ENCODE measurements around the gene RMP24.

The RMP24 gene

DNA sequence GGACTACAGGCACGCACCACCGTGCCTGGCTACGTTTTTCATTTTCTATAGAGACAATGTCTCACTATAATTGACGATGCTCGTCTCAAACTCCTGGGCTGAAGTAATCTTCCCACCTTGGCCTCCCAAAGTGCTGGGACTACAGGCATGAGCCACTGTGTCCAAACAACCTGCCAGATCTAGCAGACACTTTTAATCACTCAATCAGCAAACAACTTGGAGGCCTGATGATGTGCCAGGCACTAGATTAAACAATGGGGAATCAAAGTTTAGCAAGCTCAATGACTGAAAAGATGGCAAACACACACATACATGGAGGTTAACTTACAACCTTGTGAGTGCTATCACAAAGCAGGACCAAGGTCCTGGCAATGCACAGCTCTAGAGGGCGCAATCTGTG is 29.8 kb upstream of the RMP24 start:
- no peak overlapping the region for H3K4me3 ChIP-seq (ENCODE audit: low read depth, low read length)
- TF ChIP-seq, protein P1, sequence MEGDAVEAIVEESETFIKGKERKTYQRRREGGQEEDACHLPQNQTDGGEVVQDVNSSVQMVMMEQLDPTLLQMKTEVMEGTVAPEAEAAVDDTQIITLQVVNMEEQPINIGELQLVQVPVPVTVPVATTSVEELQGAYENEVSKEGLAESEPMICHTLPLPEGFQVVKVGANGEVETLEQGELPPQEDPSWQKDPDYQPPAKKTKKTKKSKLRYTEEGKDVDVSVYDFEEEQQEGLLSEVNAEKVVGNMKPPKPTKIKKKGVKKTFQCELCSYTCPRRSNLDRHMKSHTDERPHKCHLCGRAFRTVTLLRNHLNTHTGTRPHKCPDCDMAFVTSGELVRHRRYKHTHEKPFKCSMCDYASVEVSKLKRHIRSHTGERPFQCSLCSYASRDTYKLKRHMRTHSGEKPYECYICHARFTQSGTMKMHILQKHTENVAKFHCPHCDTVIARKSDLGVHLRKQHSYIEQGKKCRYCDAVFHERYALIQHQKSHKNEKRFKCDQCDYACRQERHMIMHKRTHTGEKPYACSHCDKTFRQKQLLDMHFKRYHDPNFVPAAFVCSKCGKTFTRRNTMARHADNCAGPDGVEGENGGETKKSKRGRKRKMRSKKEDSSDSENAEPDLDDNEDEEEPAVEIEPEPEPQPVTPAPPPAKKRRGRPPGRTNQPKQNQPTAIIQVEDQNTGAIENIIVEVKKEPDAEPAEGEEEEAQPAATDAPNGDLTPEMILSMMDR (conservative IDR thresholded peaks at IDR 0.05; ENCODE audit: low read depth, low read length): no peak
- DNase-seq (ENCODE audit: low read depth): no peak

DNA sequence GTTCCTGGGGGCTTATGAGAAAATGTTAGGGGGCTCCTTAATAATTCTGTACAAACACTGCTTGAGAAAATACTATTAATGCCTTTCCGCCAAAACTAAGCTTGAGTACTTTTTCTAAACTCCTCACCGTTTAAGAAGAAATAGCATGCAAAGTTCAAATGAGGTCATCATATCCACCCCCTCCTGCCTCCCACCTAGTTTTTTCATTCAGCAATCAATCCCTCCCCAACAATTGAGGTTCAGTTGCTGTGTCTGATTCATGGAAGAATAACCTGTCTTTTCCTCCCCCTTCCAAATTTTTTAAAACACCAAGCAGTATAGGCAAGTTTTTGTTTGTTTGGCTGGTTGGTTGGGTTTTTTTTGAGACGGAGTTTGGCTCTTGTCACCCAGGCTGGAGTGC is 24.4 kb upstream of the RMP24 start:
- DNase-seq (ENCODE audit: low read depth): no peak
- no peak overlapping the region for H3K4me3 ChIP-seq (ENCODE audit: low read depth, low read length)
- TF ChIP-seq, protein P1 (conservative IDR thresholded peaks at IDR 0.05; ENCODE audit: low read depth, low read length): no peak

DNA sequence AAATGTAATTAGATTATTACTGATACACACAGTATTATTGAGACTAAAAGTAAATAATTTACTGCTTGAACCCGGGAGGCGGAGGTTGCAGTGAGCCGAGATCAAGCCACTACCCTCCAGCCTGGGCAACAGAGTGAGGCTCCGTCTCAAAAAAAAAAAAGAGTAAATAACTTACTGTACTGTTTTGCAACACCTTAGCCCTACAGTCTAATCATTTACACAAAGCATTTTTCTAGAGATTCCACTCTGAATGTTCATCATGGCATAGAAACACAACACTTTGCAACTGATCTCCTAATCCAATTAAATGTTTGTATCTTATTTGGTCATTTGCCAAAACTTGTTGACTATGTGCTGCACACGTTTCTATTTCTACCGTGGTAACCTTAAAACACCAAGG is 23.4 kb upstream of the RMP24 start:
- no peak for DNase-seq (ENCODE audit: low read depth)
- TF ChIP-seq, protein P1 (conservative IDR thresholded peaks at IDR 0.05; ENCODE audit: low read depth, low read length): no peak
- no peak overlapping the region for H3K4me3 ChIP-seq (ENCODE audit: low read depth, low read length)

DNA sequence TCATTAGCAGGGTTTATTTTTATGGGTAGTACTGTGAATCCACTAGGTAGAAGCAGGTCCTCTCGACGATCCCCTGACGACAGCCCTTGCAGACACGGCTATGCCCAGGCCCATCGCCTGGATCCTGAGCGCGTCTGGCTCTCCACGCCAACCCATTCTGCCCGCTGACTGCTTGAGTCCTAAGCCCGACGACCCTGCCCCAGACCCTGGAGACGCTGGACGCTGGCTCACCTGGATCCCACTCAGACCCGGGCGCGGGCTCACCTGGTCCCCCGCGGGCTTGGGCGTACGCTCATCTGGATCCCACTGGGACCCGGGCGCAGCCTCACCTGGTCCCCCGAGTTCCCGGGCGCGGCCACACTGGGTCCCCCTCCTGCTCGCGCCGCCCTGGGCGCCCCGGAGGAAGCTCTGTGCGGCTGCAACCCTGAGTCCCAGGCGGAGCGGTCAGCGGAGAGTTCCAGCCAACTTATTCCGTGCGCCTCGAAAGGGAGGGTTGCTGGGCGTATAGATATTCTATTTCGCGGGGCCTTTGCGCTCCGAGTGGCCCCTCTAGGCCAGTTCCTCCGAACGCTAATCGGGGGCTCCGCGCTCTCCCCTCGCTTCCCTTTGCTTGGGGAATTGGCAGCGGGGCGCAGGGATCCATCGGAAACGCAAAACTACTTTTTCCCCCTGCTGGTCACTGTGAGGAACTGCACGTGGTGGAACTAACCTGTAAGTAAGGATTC is 22.4 kb upstream of the RMP24 start:
- H3K4me3 ChIP-seq (ENCODE audit: low read depth, low read length): peak overlapping the region; percentile 66
- TF ChIP-seq, protein P1 (conservative IDR thresholded peaks at IDR 0.05; ENCODE audit: low read depth, low read length): peak; percentile 95
- no peak for DNase-seq (ENCODE audit: low read depth)

DNA sequence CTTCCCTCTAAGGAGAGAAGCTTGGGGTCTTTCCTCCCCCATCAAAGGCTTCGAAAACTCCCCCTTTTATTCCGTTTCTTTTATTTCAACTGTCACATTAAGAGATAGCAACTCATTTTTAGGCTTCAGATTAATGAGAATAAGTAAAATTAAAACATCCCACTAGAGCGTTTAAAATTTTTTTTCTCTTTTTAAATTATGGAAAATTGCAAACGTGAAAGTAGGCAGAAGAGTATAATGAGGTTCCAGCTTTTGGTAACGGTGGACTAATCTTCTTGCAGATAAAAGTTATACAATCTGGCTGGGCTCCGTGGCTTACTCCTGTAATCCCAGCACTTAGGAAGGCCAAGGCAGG is 21.9 kb upstream of the RMP24 start:
- peak overlapping the region; percentile 66 for H3K4me3 ChIP-seq (ENCODE audit: low read depth, low read length)
- no peak for DNase-seq (ENCODE audit: low read depth)
- TF ChIP-seq, protein P1 (conservative IDR thresholded peaks at IDR 0.05; ENCODE audit: low read depth, low read length): no peak

DNA sequence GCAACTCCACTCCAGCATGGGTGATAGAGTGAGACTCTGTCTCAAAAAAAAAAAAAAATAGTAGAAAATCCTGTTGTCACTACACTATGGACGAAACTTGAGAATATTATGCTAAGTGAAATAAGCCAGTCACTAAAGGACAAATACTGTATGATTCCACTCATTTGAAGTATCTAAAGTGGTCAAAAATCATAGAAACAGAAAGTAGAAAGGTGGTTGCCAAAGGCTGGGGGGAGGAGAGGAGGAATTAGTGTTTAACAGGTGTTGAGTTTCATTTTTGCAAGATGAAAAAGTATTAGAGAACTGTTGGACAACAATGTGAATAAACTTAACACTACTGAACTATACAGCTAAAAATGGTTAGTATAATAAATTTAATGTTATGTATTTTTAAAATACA is 18.8 kb upstream of the RMP24 start:
- no peak for DNase-seq (ENCODE audit: low read depth)
- TF ChIP-seq, protein P1 (conservative IDR thresholded peaks at IDR 0.05; ENCODE audit: low read depth, low read length): no peak

DNA sequence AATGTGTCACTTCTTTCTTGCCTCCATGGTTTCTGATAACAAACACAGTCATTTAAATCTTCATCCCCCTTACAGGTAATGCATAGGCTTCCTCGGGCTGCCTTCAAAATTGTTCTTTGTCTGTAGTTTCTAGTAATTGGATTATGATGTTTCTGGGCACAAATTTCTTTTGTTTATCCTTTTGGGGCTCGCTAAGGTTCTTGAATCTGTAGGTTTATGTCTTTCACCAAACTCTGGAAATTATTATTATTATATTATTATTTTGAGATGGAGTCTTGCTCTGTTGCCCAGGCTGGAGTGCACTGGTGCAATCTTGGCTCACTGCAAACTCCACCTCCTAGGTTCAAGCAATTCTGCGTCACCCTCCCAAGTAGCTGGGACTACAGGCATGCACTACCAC is 16.3 kb upstream of the RMP24 start:
- TF ChIP-seq, protein P1 (conservative IDR thresholded peaks at IDR 0.05; ENCODE audit: low read depth, low read length): no peak
- H3K4me3 ChIP-seq (ENCODE audit: low read depth, low read length): no peak overlapping the region
- DNase-seq (ENCODE audit: low read depth): no peak

More for the DNA sequence above, 18.8 kb upstream of the RMP24 start:
- no peak overlapping the region for H3K4me3 ChIP-seq (ENCODE audit: low read depth, low read length)
